KMS-11 (cell line): Measurements from ENCODE around the gene A4GALT.
"Not testable (repeated sequence)": the region's sequence is repeated elsewhere in the genome, so short reads cannot be mapped to it uniquely, and the experiment has no call there.

Source experiments
- H2AFZ ChIP-seq: fragments of 200-600 bp; sonication (generic); 2 replicates; pipeline ENCODE4 v1.6.1; 2016; ENCODE audit warnings: antibody characterized with exemption, mixed run types, low read depth
- H3K27ac ChIP-seq: fragments of 200-600 bp; sonication (generic); 2 replicates; pipeline ENCODE4 v1.6.1; 2016; ENCODE audit warnings: mild to moderate bottlenecking, mixed run types
- H3K27me3 ChIP-seq: fragments of 200-600 bp; sonication (generic); 2 replicates; pipeline ENCODE4 v1.6.1; 2017; ENCODE audit warnings: mild to moderate bottlenecking, low read depth, mixed run types, moderate library complexity; ENCODE audit not compliant: insufficient read depth
- H3K36me3 ChIP-seq: fragments of 200-600 bp; sonication (generic); 2 replicates; pipeline ENCODE4 v1.6.1; 2017; ENCODE audit warnings: mild to moderate bottlenecking, mixed run types; ENCODE audit not compliant: insufficient read depth
- H3K4me1 ChIP-seq: fragments of 200-600 bp; sonication (generic); 2 replicates; pipeline ENCODE4 v1.6.1; 2016; ENCODE audit warnings: mild to moderate bottlenecking, low read depth, mixed run types; ENCODE audit not compliant: poor library complexity, severe bottlenecking
- H3K4me2 ChIP-seq: fragments of 200-600 bp; sonication (generic); 2 replicates; pipeline ENCODE4 v1.7.0; 2016; ENCODE audit warnings: mild to moderate bottlenecking, mixed run types
- H3K4me3 ChIP-seq: fragments of 200-600 bp; sonication (generic); IDR thresholded peaks from 2 replicates; pipeline ENCODE4 v1.6.1; 2017; ENCODE audit warnings: low read depth, low read length, mixed read lengths; ENCODE audit not compliant: insufficient read depth
- H3K79me2 ChIP-seq: fragments of 200-600 bp; sonication (generic); 2 replicates; pipeline ENCODE4 v1.6.1; 2016; ENCODE audit warnings: low read depth, mixed run types; ENCODE audit not compliant: insufficient read depth
- H3K9ac ChIP-seq: fragments of 200-600 bp; sonication (generic); 2 replicates; pipeline ENCODE4 v1.6.1; 2016; ENCODE audit warnings: mild to moderate bottlenecking, mixed run types
- H4K20me1 ChIP-seq: fragments of 200-600 bp; sonication (generic); 2 replicates; pipeline ENCODE4 v1.6.1; 2016; ENCODE audit warnings: mild to moderate bottlenecking, mixed run types; ENCODE audit not compliant: insufficient read depth
- CTCF ChIP-seq: fragments of 200-600 bp; sonication (generic); conservative IDR thresholded peaks from 2 replicates; pipeline ENCODE4 v1.6.1; 2017; ENCODE audit warnings: low read depth, mild to moderate bottlenecking, antibody characterized with exemption, low read length, moderate library complexity, mixed read lengths

The A4GALT gene

GRCh38 chr22:42760806-42761565, 40.3 kb upstream of the A4GALT start:
- Histone ChIP-seq H3K36me3 (no peaks in the 10 kb centered on the region), H3K27ac (peak overlapping the region; percentile 46), H3K27me3 (no peaks in the 10 kb centered on the region), H3K4me3 (no peak overlapping the region), H4K20me1 (no peaks in the 10 kb centered on the region), H3K4me1 (peaks cover 22% of the 10 kb centered on the region), H3K4me2 (peak overlapping the region; percentile 34; the same call in 1 of the 2 replicates), H3K9ac (no peak overlapping the region), H2AFZ (peak overlapping the region; percentile 24; the same call in 1 of the 2 replicates), H3K79me2 (no peaks in the 10 kb centered on the region)
- no peak for TF ChIP-seq CTCF

GRCh38 chr22:42758931-42759629, 38.4 kb upstream of the A4GALT start:
- Histone ChIP-seq H2AFZ (no peak overlapping the region), H3K27ac (no peak overlapping the region), H3K79me2 (no peaks in the 10 kb centered on the region), H3K9ac (no peak overlapping the region), H3K36me3 (no peaks in the 10 kb centered on the region), H3K4me2 (no peak overlapping the region), H3K4me3 (no peak overlapping the region), H4K20me1 (no peaks in the 10 kb centered on the region), H3K4me1 (peaks cover 22% of the 10 kb centered on the region), H3K27me3 (no peaks in the 10 kb centered on the region)
- TF ChIP-seq CTCF = no peak

DNA sequence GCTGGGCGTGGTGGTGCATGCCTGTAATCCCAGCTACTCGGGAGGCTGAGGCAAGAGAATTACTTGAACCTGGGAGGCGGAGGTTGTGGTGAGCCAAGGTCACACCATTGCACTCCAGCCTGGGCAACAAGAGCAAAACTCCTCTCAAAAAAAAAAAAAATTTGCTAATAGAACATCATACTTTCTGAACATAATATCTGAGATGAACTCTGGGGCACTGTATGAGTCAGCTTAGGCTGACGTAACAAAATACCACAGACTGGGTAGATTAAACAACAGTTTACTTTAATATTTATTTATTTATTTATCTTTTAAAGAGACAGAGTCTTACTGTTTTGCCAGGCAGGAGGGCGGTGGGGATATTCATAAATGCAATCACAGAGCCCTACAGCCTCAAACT, 34.9 kb upstream of the A4GALT start:
- not testable (repeated sequence) for H3K79me2 ChIP-seq, H4K20me1 ChIP-seq, H3K36me3 ChIP-seq, H3K27ac ChIP-seq, H3K9ac ChIP-seq, H3K4me3 ChIP-seq, H3K4me2 ChIP-seq, H2AFZ ChIP-seq, H3K4me1 ChIP-seq, H3K27me3 ChIP-seq

DNA sequence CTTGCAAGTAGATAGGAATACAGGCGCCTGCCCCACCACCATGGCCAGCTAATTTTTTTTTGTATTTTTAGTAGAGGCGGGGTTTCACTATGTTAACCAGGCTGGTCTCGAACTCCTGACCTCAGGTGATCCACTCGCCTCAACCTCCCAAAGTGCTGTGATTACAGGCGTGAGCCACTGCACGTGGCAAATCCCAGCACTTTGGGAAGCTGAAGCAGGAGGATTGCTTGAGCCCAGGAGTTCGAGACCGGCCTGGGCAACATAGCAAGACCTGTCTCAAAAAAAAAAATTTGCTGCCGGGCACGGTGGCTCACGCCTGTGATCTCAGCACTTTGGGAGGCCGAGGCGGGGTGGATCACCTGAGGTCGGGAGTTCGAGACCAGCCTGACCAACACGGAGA, 34.5 kb upstream of the A4GALT start:
- not testable (repeated sequence) for H3K4me3 ChIP-seq, H3K36me3 ChIP-seq, H3K9ac ChIP-seq, H3K79me2 ChIP-seq, H3K27me3 ChIP-seq, H4K20me1 ChIP-seq, H3K4me2 ChIP-seq, H3K4me1 ChIP-seq, H3K27ac ChIP-seq, H2AFZ ChIP-seq

GRCh38 chr22:42754658-42755057, 34.0 kb upstream of the A4GALT start:
- no peaks in the 10 kb centered on the region for H3K4me1 ChIP-seq
- no peaks in the 10 kb centered on the region for H4K20me1 ChIP-seq
- no peaks in the 10 kb centered on the region for H3K79me2 ChIP-seq
- no peak overlapping the region for H3K4me2 ChIP-seq
- H3K27ac ChIP-seq = no peak overlapping the region
- no peak overlapping the region for H3K9ac ChIP-seq
- H2AFZ ChIP-seq = no peak overlapping the region
- H3K36me3 ChIP-seq = no peaks in the 10 kb centered on the region
- no peak for TF ChIP-seq CTCF
- H3K27me3 ChIP-seq = no peaks in the 10 kb centered on the region
- no peak overlapping the region for H3K4me3 ChIP-seq
